ENCODE data around the gene SPOP. TPM values are rescaled to one million over a fixed set of nuclear protein-coding genes. Genes with fewer than 3 reads are reported as not detected.
"Not testable (repeated sequence)": the region's sequence is repeated elsewhere in the genome, so short reads cannot be mapped to it uniquely, and the experiment has no call there.

Gene SPOP
- total RNA-seq, 4 donors from 2014 or later: 44.3 to 147 (median 99.0) TPM

DNA sequence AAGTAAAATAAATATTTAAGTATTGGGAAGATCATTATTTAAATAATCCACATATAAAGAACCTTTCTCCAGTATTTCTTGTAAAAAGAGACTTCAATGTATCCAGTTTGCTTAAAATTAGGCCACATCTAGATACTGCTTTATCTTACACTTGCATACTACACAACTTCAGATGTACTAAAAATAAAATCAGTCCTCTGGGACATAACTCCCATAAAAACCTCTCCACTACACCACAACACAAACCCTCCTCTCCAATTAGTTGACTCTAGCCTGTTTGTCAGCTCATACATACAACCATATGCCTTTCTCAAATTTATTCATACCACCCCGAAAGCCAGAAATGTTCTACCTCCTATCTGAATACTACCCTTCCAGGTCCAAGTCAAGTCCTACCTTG is 21.6 kb downstream of the SPOP start:
- no peaks in the 10 kb centered on the region for H3K4me1 ChIP-seq
- no peak for DNase-seq
- TF ChIP-seq POLR2A (IDR thresholded peaks at IDR 0.05): no peak
- TF ChIP-seq, protein P1, sequence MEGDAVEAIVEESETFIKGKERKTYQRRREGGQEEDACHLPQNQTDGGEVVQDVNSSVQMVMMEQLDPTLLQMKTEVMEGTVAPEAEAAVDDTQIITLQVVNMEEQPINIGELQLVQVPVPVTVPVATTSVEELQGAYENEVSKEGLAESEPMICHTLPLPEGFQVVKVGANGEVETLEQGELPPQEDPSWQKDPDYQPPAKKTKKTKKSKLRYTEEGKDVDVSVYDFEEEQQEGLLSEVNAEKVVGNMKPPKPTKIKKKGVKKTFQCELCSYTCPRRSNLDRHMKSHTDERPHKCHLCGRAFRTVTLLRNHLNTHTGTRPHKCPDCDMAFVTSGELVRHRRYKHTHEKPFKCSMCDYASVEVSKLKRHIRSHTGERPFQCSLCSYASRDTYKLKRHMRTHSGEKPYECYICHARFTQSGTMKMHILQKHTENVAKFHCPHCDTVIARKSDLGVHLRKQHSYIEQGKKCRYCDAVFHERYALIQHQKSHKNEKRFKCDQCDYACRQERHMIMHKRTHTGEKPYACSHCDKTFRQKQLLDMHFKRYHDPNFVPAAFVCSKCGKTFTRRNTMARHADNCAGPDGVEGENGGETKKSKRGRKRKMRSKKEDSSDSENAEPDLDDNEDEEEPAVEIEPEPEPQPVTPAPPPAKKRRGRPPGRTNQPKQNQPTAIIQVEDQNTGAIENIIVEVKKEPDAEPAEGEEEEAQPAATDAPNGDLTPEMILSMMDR (IDR thresholded peaks at IDR 0.05): no peak
- no peak overlapping the region for H3K4me3 ChIP-seq
- peak overlapping the region in 1 of 2 donors; percentile 64 for H3K27ac ChIP-seq
- intact Hi-C loops (cut with DNase I; ENCODE audit: low total_unique reads): no loop called here
- no peaks in the 10 kb centered on the region for H3K27me3 ChIP-seq
- H3K9me3 ChIP-seq: no peaks in the 10 kb centered on the region
- no peaks in the 10 kb centered on the region for H3K36me3 ChIP-seq

DNA sequence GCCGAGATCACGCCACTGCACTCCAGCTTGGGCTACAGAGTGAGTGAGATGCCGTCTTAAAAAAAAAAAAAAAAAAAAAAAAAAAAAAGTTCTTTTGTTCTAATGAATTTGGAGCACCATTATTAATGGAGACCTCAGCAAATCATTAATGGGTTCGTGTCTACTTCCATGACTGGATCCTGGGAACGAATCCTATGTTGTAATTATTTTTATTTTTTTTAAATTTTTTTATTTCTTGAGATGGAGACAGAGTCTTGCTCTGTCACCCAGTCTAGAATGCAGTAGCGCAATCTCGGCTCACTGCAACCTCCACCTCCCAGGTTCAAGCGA is 30.7 kb downstream of the SPOP start:
- no peak for DNase-seq
- Histone ChIP-seq H3K27me3 (no peaks in the 10 kb centered on the region), H3K4me3 (no peak overlapping the region), H3K4me1 (peaks cover 0 to 5% of the 10 kb centered on the region in 2 donors), H3K27ac (peak overlapping the region; percentile 85 to 96), H3K36me3 (no peaks in the 10 kb centered on the region), H3K9me3 (no peaks in the 10 kb centered on the region)
- intact Hi-C loops (cut with DNase I; ENCODE audit: low total_unique reads): no loop called here
- TF ChIP-seq POLR2A (IDR thresholded peaks at IDR 0.05): no peak
- TF ChIP-seq, protein P1 (IDR thresholded peaks at IDR 0.05): no peak

DNA sequence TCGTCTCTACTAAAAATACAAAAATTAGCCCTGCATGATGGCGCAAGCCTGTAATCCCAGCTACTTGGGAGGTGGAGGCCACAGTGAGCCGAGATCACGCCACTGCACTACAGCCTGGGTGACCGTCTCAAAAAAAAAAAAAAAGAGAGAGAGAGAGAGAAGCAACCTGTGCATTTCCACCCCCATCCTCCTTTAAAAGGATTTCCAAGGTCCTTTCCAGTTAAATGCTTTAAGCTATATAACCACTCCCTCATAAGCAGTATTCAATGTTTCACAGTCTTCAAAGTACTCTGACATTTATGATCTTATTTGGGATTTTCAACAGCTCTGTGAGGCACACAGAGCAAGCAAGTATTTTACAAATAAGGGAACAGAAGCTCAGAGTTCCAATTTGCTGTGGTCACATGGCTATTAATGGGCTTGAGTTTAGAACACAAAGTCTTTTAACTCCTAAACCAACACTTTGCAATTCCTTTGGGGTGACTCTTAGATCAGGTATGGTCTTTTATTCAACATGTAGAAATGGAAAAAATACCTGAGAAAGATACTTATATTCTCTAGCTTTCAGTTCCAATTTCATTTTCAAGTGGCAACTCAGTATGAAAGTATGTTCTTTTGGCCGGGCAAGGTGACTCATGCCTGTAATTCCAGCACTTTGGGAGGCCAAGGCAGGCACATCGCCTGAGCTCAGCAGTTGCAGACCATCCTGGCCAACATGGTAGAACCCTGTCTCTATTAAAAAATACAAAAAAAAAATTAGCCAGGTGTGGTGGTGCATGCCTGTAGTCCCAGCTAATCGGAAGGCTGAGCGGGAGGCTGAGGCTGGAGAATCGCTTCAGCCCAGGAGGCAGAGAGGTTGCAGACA is 31.3 kb downstream of the SPOP start:
- DNase-seq: peak; percentile 32 to 47
- intact Hi-C loops (cut with DNase I; ENCODE audit: low total_unique reads): no loop called here
- peak in 1 of 2 donors; percentile 39 for TF ChIP-seq POLR2A (IDR thresholded peaks at IDR 0.05)
- TF ChIP-seq, protein P1 (IDR thresholded peaks at IDR 0.05): no peak
- Histone ChIP-seq H3K36me3 (no peaks in the 10 kb centered on the region), H3K9me3 (no peaks in the 10 kb centered on the region), H3K27me3 (no peaks in the 10 kb centered on the region), H3K27ac (peak overlapping the region; percentile 85 to 96), H3K4me3 (peak overlapping the region in 1 of 2 donors; percentile 0), H3K4me1 (peaks cover 0 to 5% of the 10 kb centered on the region in 2 donors)

DNA sequence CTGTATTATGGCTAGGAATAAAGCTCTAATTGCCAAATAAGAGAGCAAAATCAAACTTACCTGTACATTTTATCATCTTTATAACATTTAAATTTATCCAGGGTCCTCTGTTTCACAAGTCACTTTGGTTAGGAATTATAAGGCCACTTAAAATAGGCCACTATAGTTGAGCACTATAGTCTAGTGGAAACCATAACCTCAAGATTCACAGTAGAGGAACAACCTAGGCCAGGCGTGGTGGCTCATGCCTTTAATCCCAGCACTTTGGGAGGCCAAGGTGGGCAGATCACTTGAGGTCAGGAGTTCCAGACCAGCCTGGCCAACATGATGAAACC is 31.9 kb downstream of the SPOP start:
- Histone ChIP-seq H3K27ac (peak overlapping the region; percentile 85 to 96), H3K4me3 (peak overlapping the region in 1 of 2 donors; percentile 0)
- intact Hi-C loops (cut with DNase I; ENCODE audit: low total_unique reads); H3K9me3 ChIP-seq; DNase-seq; H3K36me3 ChIP-seq; H3K27me3 ChIP-seq; H3K4me1 ChIP-seq: not testable (repeated sequence)

DNA sequence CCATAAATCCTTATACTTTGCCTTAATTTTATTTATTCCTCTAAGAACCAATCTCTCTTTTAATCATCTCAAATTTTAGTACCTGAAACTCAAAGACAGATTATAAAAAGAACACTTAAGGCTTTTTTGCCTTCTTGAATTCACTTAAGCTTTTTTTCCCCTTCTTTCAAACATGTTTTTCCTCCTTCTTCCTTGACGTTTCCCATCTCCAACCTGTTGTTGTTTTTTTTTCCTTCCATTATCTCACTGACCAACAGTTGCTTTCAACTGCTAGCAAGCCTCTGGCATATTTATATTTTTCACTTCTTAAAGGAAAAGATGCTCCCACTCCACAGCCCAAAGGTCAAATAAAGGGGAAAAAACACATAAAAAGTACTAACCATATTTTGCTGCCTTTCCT is 32.2 kb downstream of the SPOP start:
- H3K4me3 ChIP-seq: no peak overlapping the region

More for the DNA sequence above, 32.2 kb downstream of the SPOP start:
- TF ChIP-seq, protein P1 (IDR thresholded peaks at IDR 0.05): no peak
- TF ChIP-seq POLR2A (IDR thresholded peaks at IDR 0.05): no peak
- no peak for DNase-seq
- no peaks in the 10 kb centered on the region for H3K9me3 ChIP-seq
- H3K27ac ChIP-seq: peak overlapping the region; percentile 85 to 96
- H3K27me3 ChIP-seq: no peaks in the 10 kb centered on the region
- intact Hi-C loops (cut with DNase I; ENCODE audit: low total_unique reads): no loop called here
- peaks cover 0 to 5% of the 10 kb centered on the region in 2 donors for H3K4me1 ChIP-seq
- no peaks in the 10 kb centered on the region for H3K36me3 ChIP-seq
